PC-9 (cell line): Measurements from ENCODE around the gene PLCE1. TPM values are rescaled to one million over a fixed set of nuclear protein-coding genes. Genes with fewer than 3 reads are reported as not detected.

ENCODE experiments used
- BruUV-seq: library from RNA; stranded (reverse); fragments of 400-500 nt; replicated peaks from 2 replicates; lab custom pipeline; 2021; lab: Mats Ljungman, UMichigan
- CTCF ChIA-PET: fragments of 300-600 bp; sonication (Branson Sonifier 250); formaldehyde crosslinking; loops from one replicate; lab custom pipeline; 2022; ENCODE audit warnings: antibody characterized with exemption; lab: Charles Lee
- POLR2A ChIA-PET: fragments of 300-600 bp; sonication (Branson Sonifier 250); formaldehyde crosslinking; loops from one replicate; lab custom pipeline; 2022; ENCODE audit warnings: antibody characterized with exemption; ENCODE audit not compliant: unreplicated experiment; lab: Charles Lee
- DNase-seq, 2 experiments: peaks; one replicate each; pipeline versions ENCODE4 v3.0.0 to v3.0.0-alpha.2; 2015 to 2022; ENCODE audit warnings: mixed read lengths in 1 of 2
- H2AFZ ChIP-seq: fragments of 200-600 bp; sonication (generic); 2 replicates; pipeline ENCODE4 v1.8.1; 2017; ENCODE audit warnings: antibody characterized with exemption
- H3F3A ChIP-seq: fragments of 200-600 bp; sonication (generic); 2 replicates; pipeline ENCODE4 v1.8.1; 2017; ENCODE audit warnings: antibody characterized with exemption, mild to moderate bottlenecking, low read depth; ENCODE audit not compliant: insufficient read depth
- H3K27ac ChIP-seq: fragments of 200-600 bp; sonication (generic); 2 replicates; pipeline ENCODE4 v1.6.1; 2016; ENCODE audit warnings: mixed run types
- H3K27me3 ChIP-seq: fragments of 200-600 bp; sonication (generic); 2 replicates; pipeline ENCODE4 v1.6.1; 2016; ENCODE audit warnings: low read depth, mixed run types; ENCODE audit not compliant: insufficient read depth
- H3K36me3 ChIP-seq: fragments of 200-600 bp; sonication (generic); 2 replicates; pipeline ENCODE4 v1.6.1; 2016; ENCODE audit warnings: low read depth, mixed run types
- H3K4me1 ChIP-seq: fragments of 200-600 bp; sonication (generic); replicated peaks from 2 replicates; pipeline ENCODE4 v1.6.1; 2016; ENCODE audit warnings: mixed run types; ENCODE audit not compliant: insufficient read depth
- H3K4me2 ChIP-seq: fragments of 200-600 bp; sonication (generic); 2 replicates; pipeline ENCODE4 v1.6.1; 2017; ENCODE audit warnings: mixed run types
- H3K4me3 ChIP-seq: fragments of 200-600 bp; sonication (generic); 2 replicates; pipeline ENCODE4 v1.6.1; 2016; ENCODE audit warnings: mixed run types
- H3K79me2 ChIP-seq: fragments of 200-600 bp; sonication (generic); 2 replicates; pipeline ENCODE4 v1.6.1; 2017; ENCODE audit warnings: low read depth, mixed run types
- H3K9me2 ChIP-seq: fragments of 200-600 bp; sonication (generic); 2 replicates; pipeline ENCODE4 v1.8.1; 2017; ENCODE audit warnings: mild to moderate bottlenecking; ENCODE audit not compliant: insufficient read depth
- H3K9me3 ChIP-seq: fragments of 200-600 bp; sonication (generic); 2 replicates; pipeline ENCODE4 v1.8.1; 2016; ENCODE audit warnings: low read depth; ENCODE audit not compliant: insufficient read depth
- H4K20me1 ChIP-seq: fragments of 200-600 bp; sonication (generic); 2 replicates; pipeline ENCODE4 v1.8.1; 2017; ENCODE audit not compliant: insufficient read depth
- CTCF ChIP-seq: fragments of 200-600 bp; sonication (generic); conservative IDR thresholded peaks from 2 replicates; pipeline ENCODE4 v1.6.1; 2017; ENCODE audit warnings: mixed run types, antibody characterized with exemption, mild to moderate bottlenecking, moderate library complexity
- EZH2 ChIP-seq: fragments of 200-600 bp; sonication (generic); IDR thresholded peaks from 2 replicates; pipeline ENCODE4 v1.8.0; 2017; ENCODE audit warnings: antibody characterized with exemption, low read depth
- intact Hi-C: fragments of 100-400 bp; cut with micrococcal nuclease; formaldehyde crosslinking; loops from one replicate; pipeline ENCODE4 v1.10.0; 2022; ENCODE audit not compliant: unreplicated experiment
- total RNA-seq: library from RNA; stranded (reverse); gene quantifications from 2 replicates; pipeline ENCODE4 v1.2.3, GENCODE V29; 2021

The PLCE1 gene
- total RNA-seq, 1 experiment from 2014 or later: 15.2 TPM

DNA sequence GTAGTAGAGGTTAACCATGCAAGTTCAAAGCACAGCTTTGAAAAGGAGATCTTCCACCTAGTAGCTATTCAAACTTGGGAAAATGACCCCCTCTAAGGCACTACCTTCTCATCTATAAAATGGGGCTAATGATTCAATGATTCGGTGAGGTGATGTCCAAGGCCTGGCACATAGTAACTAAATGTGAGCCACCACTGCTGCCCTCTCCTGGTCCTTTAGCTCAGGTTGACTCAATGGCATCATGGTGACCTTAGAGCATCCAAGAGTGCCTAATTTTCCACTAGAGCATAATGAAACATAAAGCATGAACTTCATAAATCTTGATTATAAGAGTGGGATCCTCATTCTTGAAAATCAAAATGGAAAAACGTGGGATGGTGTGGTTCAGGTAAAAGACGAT is 16.3 kb upstream of the PLCE1 start:
- Histone ChIP-seq H4K20me1 (no peaks in the 10 kb centered on the region), H3K36me3 (no peaks in the 10 kb centered on the region), H3K4me2 (no peak overlapping the region), H3F3A (no peaks in the 10 kb centered on the region), H3K4me1 (no peaks in the 10 kb centered on the region), H3K9me2 (no peaks in the 10 kb centered on the region), H2AFZ (no peak overlapping the region), H3K27ac (no peak overlapping the region), H3K27me3 (no peaks in the 10 kb centered on the region), H3K79me2 (no peaks in the 10 kb centered on the region), H3K9me3 (no peaks in the 10 kb centered on the region), H3K4me3 (no peak overlapping the region)
- no peak for TF ChIP-seq EZH2
- no peak for TF ChIP-seq CTCF
- POLR2A ChIA-PET: no interaction called here
- BruUV-seq: no TSS peak
- DNase-seq: no peak
- intact Hi-C loops: no loop called here
- CTCF ChIA-PET: no interaction called here

DNA sequence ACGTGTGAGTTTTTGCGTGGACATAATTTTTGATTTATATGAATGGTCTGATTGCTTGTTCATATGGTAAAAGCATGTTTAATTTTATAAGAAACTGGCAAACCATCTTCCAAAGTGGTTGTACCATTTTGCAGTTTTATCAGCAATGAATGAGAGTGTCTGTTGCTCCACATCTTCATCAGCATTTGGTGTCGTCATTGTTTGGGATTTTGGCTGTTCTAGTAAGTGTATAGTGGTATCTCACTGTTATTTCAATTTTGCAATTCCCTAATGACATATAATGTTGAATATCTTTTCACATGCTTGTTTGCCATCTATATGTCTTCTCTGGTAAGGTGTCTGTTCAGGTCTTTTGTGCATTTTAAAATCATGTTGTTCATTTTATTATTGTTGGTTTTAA is 13.2 kb upstream of the PLCE1 start:
- H3F3A ChIP-seq: no peaks in the 10 kb centered on the region
- no peaks in the 10 kb centered on the region for H4K20me1 ChIP-seq
- no peaks in the 10 kb centered on the region for H3K27me3 ChIP-seq
- no peak overlapping the region for H2AFZ ChIP-seq
- no peaks in the 10 kb centered on the region for H3K36me3 ChIP-seq
- H3K4me3 ChIP-seq: no peak overlapping the region
- DNase-seq: no peak
- intact Hi-C loops: no loop called here
- no peak overlapping the region for H3K4me2 ChIP-seq
- H3K9me2 ChIP-seq: no peaks in the 10 kb centered on the region
- TF ChIP-seq EZH2 (no peak), CTCF (no peak)
- H3K4me1 ChIP-seq: no peaks in the 10 kb centered on the region
- no peak overlapping the region for H3K27ac ChIP-seq
- POLR2A ChIA-PET: no interaction called here
- BruUV-seq: no TSS peak
- no peaks in the 10 kb centered on the region for H3K79me2 ChIP-seq
- CTCF ChIA-PET: no interaction called here
- H3K9me3 ChIP-seq: no peaks in the 10 kb centered on the region

DNA sequence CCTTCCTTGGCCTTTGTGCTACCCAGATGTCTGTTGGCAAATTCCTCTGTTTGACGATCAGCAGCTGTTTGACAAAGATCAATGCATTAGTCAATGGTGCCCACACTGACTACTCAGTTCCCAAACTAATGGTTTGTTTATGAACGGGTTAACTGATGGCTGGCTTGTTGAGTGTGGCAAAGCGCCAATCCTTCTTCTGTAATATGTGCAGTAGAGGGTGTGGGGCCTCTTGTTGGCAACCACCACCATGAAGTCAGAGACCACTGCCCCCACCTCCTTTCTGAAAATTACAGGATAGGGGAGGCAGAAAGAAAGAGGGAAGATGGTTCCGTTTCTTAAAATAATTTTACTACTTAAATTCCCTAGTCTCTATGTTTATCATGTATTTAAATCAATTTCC is 2.6 kb upstream of the PLCE1 start:
- Histone ChIP-seq H3K4me2 (peak overlapping the region; percentile 59; the same call in 1 of the 2 replicates), H3K4me1 (peaks cover 40% of the 10 kb centered on the region), H3K36me3 (no peaks in the 10 kb centered on the region), H3K9me2 (no peaks in the 10 kb centered on the region), H3K4me3 (no peak overlapping the region), H3K27ac (no peak overlapping the region), H3K79me2 (peaks cover 17% of the 10 kb centered on the region), H3K27me3 (no peaks in the 10 kb centered on the region), H2AFZ (no peak overlapping the region), H3F3A (peaks cover 27% of the 10 kb centered on the region), H4K20me1 (no peaks in the 10 kb centered on the region), H3K9me3 (no peaks in the 10 kb centered on the region)
- CTCF ChIA-PET: no interaction called here
- DNase-seq: no peak
- intact Hi-C loops: loop anchor here (10.0 kb wide), 1 partner anchor 76 kb away; no protein-coding TSS in a partner anchor
- TF ChIP-seq EZH2: no peak
- no peak for TF ChIP-seq CTCF
- POLR2A ChIA-PET: interaction anchor here (0.6 to 0.7 kb wide), 2 partner anchors 16 to 51 kb away, joined by 4 to 14 read pairs; no protein-coding TSS in a partner anchor
- no TSS peak for BruUV-seq
